Activated CD4-positive, alpha-beta T cell treated with anti-CD3 and anti-CD28 coated beads, Interleukin-2, amount 10 ng/mL, durations not matched to agents 7 days and 5 days (primary cell): ENCODE results near the gene KPTN. TPM values are rescaled to one million over a fixed set of nuclear protein-coding genes. Genes with fewer than 3 reads are reported as not detected.
A peak's percentile ranks its signal among the peaks of the same experiment; 100 is the strongest.

Experiments used
- CTCF ChIA-PET: fragments of 350-600 bp; sonication (Branson Sonifier 250); formaldehyde crosslinking; loops from one replicate; lab custom pipeline; 2021; ENCODE audit warnings: antibody characterized with exemption; lab: Charles Lee
- POLR2A ChIA-PET: fragments of 350-600 bp; sonication (Branson Sonifier 250); formaldehyde crosslinking; loops from one replicate; lab custom pipeline; 2021; ENCODE audit warnings: antibody characterized with exemption; lab: Charles Lee
- DNase-seq: peaks from one replicate; pipeline ENCODE4 v3.0.0-alpha.2; 2020
- H3K27ac Mint-ChIP-seq: one replicate; pipeline ENCODE4 v1.8.0; 2021; ENCODE audit warnings: mild to moderate bottlenecking, moderate library complexity, mixed read lengths
- H3K27me3 Mint-ChIP-seq: one replicate; pipeline ENCODE4 v1.8.0; 2021; ENCODE audit warnings: mixed read lengths
- H3K36me3 Mint-ChIP-seq: one replicate; pipeline ENCODE4 v1.8.0; 2021; ENCODE audit warnings: low read depth, mixed read lengths
- H3K4me1 Mint-ChIP-seq: one replicate; pipeline ENCODE4 v1.8.0; 2021; ENCODE audit warnings: mixed read lengths
- H3K4me3 Mint-ChIP-seq: one replicate; pipeline ENCODE4 v1.8.0; 2021; ENCODE audit warnings: mild to moderate bottlenecking, moderate library complexity, mixed read lengths
- H3K9me3 Mint-ChIP-seq: one replicate; pipeline ENCODE4 v1.8.0; 2021; ENCODE audit warnings: mixed read lengths
- total RNA-seq, 2 experiments: library from RNA; stranded (reverse); gene quantifications; one replicate each; pipeline ENCODE4 v1.2.3, GENCODE V29; 2021

Gene KPTN
- total RNA-seq, 2 experiments from 2014 or later, result 12.5 to 14.1 TPM

DNA sequence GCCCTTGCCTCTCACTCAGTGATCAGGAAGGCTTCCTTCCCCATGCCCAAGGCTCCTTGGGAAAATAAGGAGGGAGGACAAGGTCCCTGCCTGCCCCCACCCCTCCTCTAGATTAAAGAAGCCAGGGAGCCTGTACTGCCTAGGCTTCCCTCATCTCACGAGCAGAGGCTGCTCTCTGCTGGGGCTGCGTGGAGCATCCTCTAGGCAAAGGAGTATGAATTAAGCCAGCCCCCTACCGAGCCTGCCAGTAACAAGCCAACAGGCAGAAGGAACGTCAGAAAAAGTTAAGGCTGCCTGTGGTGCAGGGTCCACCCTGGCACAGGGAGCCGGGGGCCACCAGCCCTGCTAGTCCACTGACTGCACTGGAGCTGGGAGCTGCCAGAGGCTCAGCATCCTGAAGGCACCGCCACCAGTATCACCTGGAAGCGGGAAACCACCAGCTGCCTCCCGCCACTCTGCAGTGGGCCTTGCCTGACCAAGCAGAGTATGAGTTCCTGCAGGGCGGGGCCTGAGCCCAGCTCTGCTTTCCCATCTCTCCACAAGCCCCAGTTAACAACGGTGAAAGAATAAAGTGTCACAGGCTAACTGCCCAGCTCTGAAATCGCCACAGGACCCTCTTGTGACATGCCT, 24.0 kb upstream of the KPTN start:
- ChIA-PET POLR2A (no interaction called here), CTCF (interaction anchor here (0.6 to 1.2 kb wide), 4 partner anchors 24 to 214 kb away, joined by 3 read pairs; partner anchors contain the start of gene KPTN)
- Mint-ChIP-seq H3K4me1 (peaks cover 40% of the 10 kb centered on the region), H3K36me3 (peaks cover 14% of the 10 kb centered on the region), H3K27me3 (no peaks in the 10 kb centered on the region), H3K9me3 (no peaks in the 10 kb centered on the region), H3K27ac (peak overlapping the region; percentile 5), H3K4me3 (no peak overlapping the region)
- no peak for DNase-seq

DNA sequence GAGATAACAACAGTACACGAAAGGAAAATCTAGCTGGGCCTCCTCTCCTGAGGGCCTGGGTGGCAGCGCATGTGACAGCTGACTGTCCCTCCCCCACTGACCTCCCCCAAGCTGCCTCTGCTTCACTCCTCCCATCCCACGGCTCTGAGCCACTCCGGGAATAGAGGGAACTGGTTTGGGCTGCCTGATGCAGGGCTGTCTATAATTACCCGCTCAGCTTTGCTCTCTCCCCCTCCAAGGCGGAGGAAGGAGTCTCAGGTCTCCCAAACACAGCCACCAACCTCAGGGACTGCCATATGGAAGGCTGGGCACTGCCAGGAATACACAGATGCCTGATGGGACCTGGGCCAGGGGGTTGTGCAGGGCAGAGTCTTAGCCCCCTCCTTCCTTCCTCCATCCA, 23.0 kb upstream of the KPTN start:
- no peak overlapping the region for H3K4me3 Mint-ChIP-seq
- peaks cover 29% of the 10 kb centered on the region for H3K4me1 Mint-ChIP-seq
- DNase-seq, result no peak
- POLR2A ChIA-PET, result no interaction called here
- no peak overlapping the region for H3K27ac Mint-ChIP-seq
- no peaks in the 10 kb centered on the region for H3K27me3 Mint-ChIP-seq
- H3K9me3 Mint-ChIP-seq, result no peaks in the 10 kb centered on the region
- CTCF ChIA-PET, result interaction anchor here (1.2 to 1.6 kb wide), 2 partner anchors 9 to 25 kb away, joined by 3 to 4 read pairs; no protein-coding TSS in a partner anchor
- H3K36me3 Mint-ChIP-seq, result peaks cover 16% of the 10 kb centered on the region

DNA sequence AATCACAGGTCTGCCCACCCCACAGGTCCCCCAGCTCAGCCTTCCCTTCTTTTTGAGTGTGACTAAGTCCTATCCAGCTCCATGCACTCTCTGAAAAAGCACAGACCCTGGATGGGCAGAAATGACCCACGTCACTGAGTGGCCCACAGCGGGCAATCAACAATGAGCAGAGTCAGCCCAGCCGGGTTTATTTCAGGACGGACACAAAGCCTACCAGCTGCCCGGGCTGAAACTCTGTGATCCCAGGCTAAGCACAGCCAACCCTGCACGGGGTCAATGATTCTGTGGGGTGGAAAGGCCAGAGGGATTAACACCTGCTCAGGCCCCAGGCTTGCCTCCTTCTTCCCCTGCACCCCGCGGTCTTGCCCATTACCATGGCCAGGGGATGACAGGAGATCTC, 22.4 kb upstream of the KPTN start:
- no peak overlapping the region for H3K4me3 Mint-ChIP-seq
- no peaks in the 10 kb centered on the region for H3K9me3 Mint-ChIP-seq
- POLR2A ChIA-PET, result no interaction called here
- no peaks in the 10 kb centered on the region for H3K27me3 Mint-ChIP-seq
- CTCF ChIA-PET, result interaction anchor here (1.6 kb wide), 1 partner anchor 9 kb away, joined by 4 read pairs; no protein-coding TSS in a partner anchor
- H3K27ac Mint-ChIP-seq, result no peak overlapping the region
- DNase-seq, result no peak
- peaks cover 24% of the 10 kb centered on the region for H3K4me1 Mint-ChIP-seq
- H3K36me3 Mint-ChIP-seq, result peaks cover 21% of the 10 kb centered on the region

DNA sequence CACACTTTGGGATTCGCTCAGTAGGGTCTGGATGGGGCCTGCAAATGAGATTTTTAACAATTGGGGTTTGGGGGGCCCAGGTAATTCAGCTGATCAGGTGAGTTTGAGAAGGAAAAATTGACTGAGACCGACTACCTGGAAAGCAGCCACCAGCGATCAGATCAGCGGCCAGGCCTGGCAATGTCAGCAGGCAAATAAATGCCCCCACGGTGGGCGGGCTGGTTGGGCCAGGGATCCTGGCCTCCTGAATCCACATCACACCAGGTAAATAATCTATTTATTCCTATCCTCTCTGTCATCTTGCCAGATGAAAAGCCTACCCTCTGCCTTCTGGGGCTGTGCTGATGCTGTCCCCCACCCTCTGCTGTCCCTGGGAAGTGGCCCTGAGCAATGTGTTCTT, 21.5 kb upstream of the KPTN start:
- DNase-seq, result no peak
- Mint-ChIP-seq H3K4me3 (no peak overlapping the region), H3K4me1 (peaks cover 14% of the 10 kb centered on the region), H3K36me3 (peaks cover 24% of the 10 kb centered on the region), H3K9me3 (no peaks in the 10 kb centered on the region), H3K27me3 (no peaks in the 10 kb centered on the region), H3K27ac (no peak overlapping the region)
- ChIA-PET POLR2A (no interaction called here), CTCF (interaction anchor here (1.6 kb wide), 1 partner anchor 10 kb away, joined by 4 read pairs; no protein-coding TSS in a partner anchor)

DNA sequence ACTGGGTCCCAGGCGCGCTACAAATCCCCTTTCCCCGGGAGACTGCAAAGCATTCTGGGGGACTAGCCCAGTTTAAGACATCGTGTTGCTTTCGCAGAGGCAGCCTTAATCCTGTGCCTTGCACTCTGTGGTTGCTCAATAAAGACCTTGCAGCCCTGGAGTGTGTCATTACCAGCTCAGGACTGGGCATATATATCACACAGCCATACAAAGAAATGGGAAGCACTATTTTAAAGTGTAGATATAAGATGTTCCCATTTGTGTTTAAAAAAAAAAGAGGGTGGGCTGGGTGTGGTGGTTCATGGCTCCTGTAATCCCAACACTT, 19.8 kb upstream of the KPTN start:
- no peaks in the 10 kb centered on the region for H3K27me3 Mint-ChIP-seq
- H3K4me3 Mint-ChIP-seq, result no peak overlapping the region
- no peak overlapping the region for H3K27ac Mint-ChIP-seq
- no peaks in the 10 kb centered on the region for H3K9me3 Mint-ChIP-seq
- no peak for DNase-seq
- ChIA-PET CTCF (interaction anchor here (0.6 to 1.4 kb wide), 4 partner anchors 10 to 206 kb away, joined by 3 to 6 read pairs (median 3); partner anchors contain the start of gene KPTN), POLR2A (no interaction called here)
- peaks cover 1% of the 10 kb centered on the region for H3K4me1 Mint-ChIP-seq
- peaks cover 27% of the 10 kb centered on the region for H3K36me3 Mint-ChIP-seq

DNA sequence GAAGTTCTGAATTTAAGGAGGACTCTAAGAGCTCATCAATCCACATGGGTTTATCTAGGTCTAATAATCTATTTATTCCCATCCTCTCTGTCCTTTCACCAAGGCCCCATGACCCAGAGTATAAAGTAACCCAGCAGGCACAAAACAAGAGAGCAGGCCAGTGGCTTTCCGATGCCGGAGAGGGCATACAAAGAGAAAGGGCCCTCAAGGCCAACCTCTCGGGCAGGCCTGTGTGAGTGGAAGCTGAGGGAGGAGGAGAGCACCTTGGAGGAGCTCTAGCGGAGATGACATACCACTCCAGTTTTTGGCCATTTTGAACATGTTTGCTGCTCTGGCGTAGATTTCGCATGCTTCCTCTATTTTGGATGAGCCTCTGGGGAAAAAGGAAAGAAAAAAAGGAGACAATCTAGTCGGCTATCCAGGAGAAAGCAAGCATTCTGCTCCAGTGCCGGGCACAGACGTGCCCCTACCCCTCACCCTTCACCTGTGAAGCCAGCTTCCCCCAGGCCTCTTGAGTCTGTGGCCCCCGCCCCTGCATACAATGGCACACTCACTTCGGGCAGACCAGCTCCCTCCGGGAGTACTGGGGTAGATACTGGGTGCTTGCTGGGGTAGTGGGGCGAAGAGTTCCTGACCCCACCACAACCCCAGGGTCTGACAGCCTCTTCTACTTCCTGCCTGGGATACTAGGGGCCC, 19.3 kb upstream of the KPTN start:
- ChIA-PET POLR2A (no interaction called here), CTCF (interaction anchor here (0.6 to 2.2 kb wide), 4 partner anchors 12 to 206 kb away, joined by 3 to 6 read pairs (median 4); partner anchors contain the start of genes KPTN and NAPA)
- H3K36me3 Mint-ChIP-seq, result peaks cover 29% of the 10 kb centered on the region
- H3K27me3 Mint-ChIP-seq, result no peaks in the 10 kb centered on the region
- DNase-seq, result no peak
- H3K27ac Mint-ChIP-seq, result no peak overlapping the region
- H3K9me3 Mint-ChIP-seq, result no peaks in the 10 kb centered on the region
- H3K4me3 Mint-ChIP-seq, result no peak overlapping the region
- peaks cover 1% of the 10 kb centered on the region for H3K4me1 Mint-ChIP-seq

DNA sequence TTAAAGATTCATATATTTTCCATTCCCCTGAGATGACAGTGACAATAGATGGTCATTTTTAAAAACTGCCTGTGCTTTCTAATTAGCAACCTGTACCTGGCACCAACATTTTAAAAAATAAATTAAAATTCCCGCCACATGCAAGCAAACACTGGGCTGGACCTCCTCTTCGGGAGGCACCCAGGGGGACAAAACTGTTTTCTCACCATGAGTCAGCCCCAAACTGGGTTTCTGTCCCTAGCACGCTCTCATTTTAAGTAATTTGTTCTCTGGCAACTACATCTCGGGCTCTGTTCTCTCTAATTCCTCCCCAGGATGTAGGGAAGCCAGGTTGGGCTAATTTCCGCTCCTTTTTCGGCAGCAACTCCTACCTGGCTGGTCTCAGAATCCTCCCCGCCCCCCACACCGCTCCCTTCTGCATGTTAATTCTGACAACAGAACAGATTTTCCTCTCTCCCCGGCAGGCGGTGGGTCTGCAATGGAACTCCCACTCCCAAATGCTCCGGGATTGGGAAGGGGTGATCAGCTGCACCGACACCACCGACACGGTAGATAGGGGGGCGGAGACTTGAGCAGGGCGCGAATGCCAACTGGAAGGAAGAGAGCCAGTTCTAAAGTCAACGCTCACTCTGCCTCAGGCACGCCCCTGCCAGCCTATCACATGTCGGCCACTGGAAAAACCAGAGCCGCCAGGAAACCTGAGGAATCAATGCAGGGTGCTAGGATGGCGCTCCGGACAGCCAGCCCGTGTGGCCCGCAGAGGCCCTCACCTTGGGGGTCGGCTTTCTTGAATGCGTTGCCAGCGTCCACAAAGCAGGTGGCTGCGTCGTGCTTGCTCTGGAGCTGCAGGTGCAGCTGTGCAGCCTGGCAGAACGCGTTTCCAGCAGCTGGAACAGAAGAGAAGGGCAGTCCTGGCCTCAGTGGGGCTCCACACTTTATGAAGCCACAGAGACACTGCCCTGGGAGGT, 16.1 kb upstream of the KPTN start:
- Mint-ChIP-seq H3K27me3 (no peaks in the 10 kb centered on the region), H3K4me1 (peaks cover 5% of the 10 kb centered on the region), H3K36me3 (peaks cover 38% of the 10 kb centered on the region), H3K4me3 (no peak overlapping the region), H3K27ac (no peak overlapping the region), H3K9me3 (no peaks in the 10 kb centered on the region)
- POLR2A ChIA-PET, result no interaction called here
- no peak for DNase-seq
- CTCF ChIA-PET, result interaction anchor here (0.6 to 1.4 kb wide), 3 partner anchors 16 to 110 kb away, joined by 3 to 7 read pairs (median 6); partner anchors contain the start of gene KPTN

DNA sequence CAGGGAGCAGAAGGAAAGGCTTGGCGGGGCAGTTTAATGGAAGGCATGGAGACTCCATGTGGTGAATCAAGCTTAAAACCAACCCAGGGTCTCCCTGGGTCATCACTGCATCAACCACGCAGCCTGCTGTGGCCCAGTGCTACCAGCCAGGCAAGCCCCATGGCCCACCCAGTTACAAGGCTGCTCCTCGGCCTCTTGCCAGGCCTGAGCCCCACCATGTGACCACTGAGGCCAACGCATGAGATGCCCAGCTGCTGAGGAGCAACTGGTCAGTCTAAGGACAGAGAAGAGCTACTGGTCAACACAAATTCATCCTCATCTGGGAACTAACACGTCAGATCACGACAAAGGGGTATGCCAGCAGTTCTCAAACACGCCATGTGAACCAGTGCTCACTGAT, 15.4 kb upstream of the KPTN start:
- peaks cover 35% of the 10 kb centered on the region for H3K36me3 Mint-ChIP-seq
- DNase-seq, result no peak
- H3K27me3 Mint-ChIP-seq, result no peaks in the 10 kb centered on the region
- H3K4me1 Mint-ChIP-seq, result peaks cover 5% of the 10 kb centered on the region
- no peak overlapping the region for H3K4me3 Mint-ChIP-seq
- CTCF ChIA-PET, result interaction anchor here (1.2 kb wide), 1 partner anchor 15 kb away, joined by 7 read pairs; the partner anchor contains the start of gene KPTN
- H3K9me3 Mint-ChIP-seq, result no peaks in the 10 kb centered on the region
- no peak overlapping the region for H3K27ac Mint-ChIP-seq
- POLR2A ChIA-PET, result no interaction called here

DNA sequence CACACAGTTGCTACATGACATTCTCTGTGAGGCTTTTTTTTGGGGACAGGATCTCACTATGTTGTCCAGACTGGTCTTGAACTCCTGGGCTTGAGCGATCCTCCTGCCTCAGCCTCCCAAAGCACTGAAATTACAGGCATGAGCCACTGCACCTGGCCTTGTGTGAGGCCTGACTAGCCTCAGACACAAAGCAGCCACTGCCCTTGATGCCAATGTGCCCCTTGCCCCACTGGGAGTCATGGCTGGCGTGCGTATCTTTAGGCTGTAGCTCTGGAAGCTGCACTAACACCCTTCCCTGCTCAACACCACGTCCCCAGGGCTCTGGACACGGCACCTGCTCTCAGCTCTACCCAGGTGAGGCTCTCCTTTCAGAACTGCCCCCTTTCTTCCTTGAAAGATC, 14.5 kb upstream of the KPTN start:
- POLR2A ChIA-PET, result interaction anchor here (0.5 kb wide), 1 partner anchor 11 kb away, joined by 3 read pairs; no protein-coding TSS in a partner anchor

DNA sequence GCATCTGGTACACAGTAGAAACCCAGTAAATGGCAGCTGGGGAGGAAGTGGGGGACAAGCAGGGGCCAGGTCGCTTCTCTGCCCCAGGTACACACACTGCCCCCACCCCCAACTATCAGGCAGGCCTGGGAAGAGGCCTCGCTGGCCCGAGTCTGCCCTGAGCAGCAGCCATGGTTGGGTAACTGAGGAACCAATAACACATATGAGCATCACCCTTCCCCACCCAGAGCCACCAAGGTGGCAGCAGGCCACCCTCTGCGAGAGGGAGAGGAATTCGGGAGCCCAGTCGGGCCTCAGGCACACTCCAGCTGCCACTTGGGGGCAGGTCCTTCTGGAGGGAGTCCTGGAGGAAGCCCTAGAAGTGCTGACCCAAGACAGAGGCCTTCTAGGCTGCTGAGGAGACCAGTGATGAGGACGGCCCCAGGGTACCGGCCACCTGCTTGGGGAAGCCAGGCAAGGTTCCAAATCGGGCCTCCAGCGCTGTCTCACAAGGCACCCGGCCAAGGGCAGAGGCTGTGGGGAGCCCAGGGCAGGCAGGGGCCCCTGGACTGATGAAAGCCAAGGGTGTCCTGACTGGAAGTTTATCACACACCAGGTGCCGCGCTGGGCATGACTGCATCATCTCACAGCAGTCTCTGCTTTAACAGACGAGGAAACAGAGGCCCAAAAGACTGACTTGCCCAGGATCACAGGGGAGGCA, 14.0 kb upstream of the KPTN start:
- CTCF ChIA-PET, result interaction anchor here (1.0 to 4.3 kb wide), 3 partner anchors 13 to 17 kb away, joined by 3 to 24 read pairs (median 7); partner anchors contain the start of genes KPTN and NAPA
- H3K27me3 Mint-ChIP-seq, result no peaks in the 10 kb centered on the region
- no peak overlapping the region for H3K4me3 Mint-ChIP-seq
- no peak for DNase-seq
- peaks cover 4% of the 10 kb centered on the region for H3K4me1 Mint-ChIP-seq
- no peak overlapping the region for H3K27ac Mint-ChIP-seq
- H3K9me3 Mint-ChIP-seq, result no peaks in the 10 kb centered on the region
- peaks cover 32% of the 10 kb centered on the region for H3K36me3 Mint-ChIP-seq
- POLR2A ChIA-PET, result no interaction called here

More for the DNA sequence above, 14.5 kb upstream of the KPTN start:
- Mint-ChIP-seq H3K27me3 (no peaks in the 10 kb centered on the region), H3K36me3 (peaks cover 35% of the 10 kb centered on the region), H3K27ac (no peak overlapping the region), H3K4me1 (peaks cover 5% of the 10 kb centered on the region), H3K9me3 (no peaks in the 10 kb centered on the region), H3K4me3 (no peak overlapping the region)
- DNase-seq, result no peak
- CTCF ChIA-PET, result interaction anchor here (1.2 kb wide), 1 partner anchor 14 kb away, joined by 7 read pairs; the partner anchor contains the start of gene KPTN

DNA sequence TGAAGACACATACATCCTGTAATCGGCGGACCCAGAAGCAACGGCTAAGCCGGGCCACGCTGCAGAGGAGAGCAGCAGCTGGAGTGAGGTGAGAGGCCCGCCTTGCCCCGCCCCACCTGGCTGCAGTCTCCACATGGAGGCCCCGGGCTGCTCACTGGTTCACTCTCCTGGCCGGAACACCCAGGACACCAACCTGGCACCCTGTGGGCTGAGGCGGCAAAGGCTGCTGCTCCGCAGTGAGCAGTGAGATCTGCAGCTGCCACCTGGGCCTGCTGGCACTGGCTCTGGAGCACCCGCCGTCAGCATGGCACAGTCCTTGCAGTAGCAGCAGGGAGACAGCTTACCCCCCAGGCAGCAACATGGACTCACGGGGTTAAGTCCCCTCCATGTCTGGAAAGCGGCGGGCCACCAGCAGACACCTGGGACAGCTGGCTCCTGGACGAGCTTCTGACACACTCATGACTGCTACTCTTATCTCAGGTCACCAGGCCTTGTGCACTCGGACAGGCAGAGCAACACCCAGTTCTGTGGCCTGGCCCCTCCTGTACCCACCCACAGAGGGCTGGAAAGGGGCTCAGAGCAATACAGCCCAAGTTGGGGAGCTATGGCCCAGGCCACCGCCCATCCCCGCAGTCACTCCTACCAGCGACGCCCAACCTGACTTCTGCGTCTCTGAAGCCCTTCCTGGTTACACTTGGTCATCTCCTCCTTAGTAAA, 13.2 kb upstream of the KPTN start:
- no peaks in the 10 kb centered on the region for H3K27me3 Mint-ChIP-seq
- no peak for DNase-seq
- no peak overlapping the region for H3K27ac Mint-ChIP-seq
- ChIA-PET POLR2A (no interaction called here), CTCF (interaction anchor here (0.5 to 4.3 kb wide), 4 partner anchors 14 to 568 kb away, joined by 3 to 24 read pairs (median 5); partner anchors contain the start of genes KPTN and NAPA)
- H3K4me1 Mint-ChIP-seq, result peaks cover 4% of the 10 kb centered on the region
- peaks cover 25% of the 10 kb centered on the region for H3K36me3 Mint-ChIP-seq
- no peak overlapping the region for H3K4me3 Mint-ChIP-seq
- H3K9me3 Mint-ChIP-seq, result no peaks in the 10 kb centered on the region
